HCT116 (cell line): Measurements from ENCODE around the gene FOXN3. TPM values are rescaled to one million over a fixed set of nuclear protein-coding genes. Genes with fewer than 3 reads are reported as not detected.

Experiments
- ATAC-seq: fragments of 200-7000 bp; cut with Tn5 transposase; 2 replicates; pipeline ENCODE4 v1.9.1; 2020; ENCODE audit warnings: mild to moderate bottlenecking, moderate library complexity
- BruUV-seq: library from RNA; stranded (reverse); fragments of 400-500 nt; replicated peaks from 2 replicates; lab custom pipeline; 2021; lab: Mats Ljungman, UMichigan
- CTCF ChIA-PET: fragments of 300-600 bp; sonication (Branson Sonifier 250); formaldehyde crosslinking; loops from one replicate; lab custom pipeline; 2021; ENCODE audit warnings: antibody characterized with exemption; lab: Charles Lee
- POLR2A ChIA-PET: fragments of 300-600, 350-600 bp; sonication (Branson Sonifier 250); formaldehyde crosslinking; loops from one replicate; lab custom pipeline; 2021; ENCODE audit warnings: antibody characterized with exemption; lab: Charles Lee
- RAD21 ChIA-PET, 2 experiments: fragments of 300-600 bp; sonication (Branson Sonifier 250); formaldehyde crosslinking; loops; one replicate each; lab custom pipeline; 2023; ENCODE audit warnings: low total read pairs in 2 of 2; ENCODE audit not compliant: uncharacterized antibody in 2 of 2, unreplicated experiment in 2 of 2, low non-redundant PET in 1 of 2; lab: Charles Lee
- DNase-seq: peaks from one replicate; pipeline ENCODE4 v3.0.0-alpha.2; 2010; ENCODE audit warnings: low read depth, low spot score
- H2AFZ ChIP-seq: fragments of 200-600 bp; shearing (Covaris generic), sonication (generic); 2 replicates; pipeline ENCODE4 v1.6.1; 2017; ENCODE audit warnings: low read depth, mixed run types, mixed read lengths, antibody characterized with exemption, low read length; ENCODE audit not compliant: poor library complexity, severe bottlenecking
- H3K27ac ChIP-seq: 2 replicates; pipeline ENCODE4 v1.5.1; 2012; ENCODE audit warnings: low read depth, low read length
- H3K27me3 ChIP-seq: fragments of 200-600 bp; sonication (generic); 2 replicates; pipeline ENCODE4 v1.6.1; 2016; ENCODE audit warnings: mixed run types, low read length, mixed read lengths; ENCODE audit not compliant: insufficient read depth
- H3K36me3 ChIP-seq, 2 experiments: fragments of 200-500 bp in 1 of 2; fragments of 200-600 bp in 1 of 2; sonication (Bioruptor generic) in 1 of 2; sonication (generic) in 1 of 2; 2 replicates each; pipeline versions ENCODE4 v1.5.1 to v1.6.1; 2014 to 2016; ENCODE audit warnings: low read length in 2 of 2, inconsistent platforms in 1 of 2, mixed read lengths in 1 of 2, mixed run types in 1 of 2; ENCODE audit not compliant: insufficient read depth in 2 of 2, control insufficient read depth in 1 of 2
- H3K4me1 ChIP-seq, 2 experiments: fragments of 200-600 bp in 1 of 2; sonication (generic) in 1 of 2; 2 replicates each; pipeline versions ENCODE4 v1.5.1 to v1.6.1; 2012 to 2017; ENCODE audit warnings: low read length in 2 of 2, inconsistent platforms in 1 of 2, mild to moderate bottlenecking in 1 of 2, mixed read lengths in 1 of 2, mixed run types in 1 of 2, moderate library complexity in 1 of 2; ENCODE audit not compliant: insufficient read depth in 2 of 2, control insufficient read depth in 1 of 2
- H3K4me2 ChIP-seq: fragments of 200-600 bp; sonication (generic); 2 replicates; pipeline ENCODE4 v1.6.1; 2017; ENCODE audit warnings: mixed run types, low read length, mixed read lengths
- H3K4me3 ChIP-seq, 2 experiments: fragments of 200-600 bp in 1 of 2; sonication (generic) in 1 of 2; replicated peaks in 1 of 2; 2 replicates each; pipeline ENCODE4 v1.5.1; 2011 to 2016; ENCODE audit warnings: low read length in 2 of 2, control low read depth in 1 of 2, low read depth in 1 of 2, mild to moderate bottlenecking in 1 of 2, mixed read lengths in 1 of 2, mixed run types in 1 of 2
- H3K79me2 ChIP-seq: fragments of 200-600 bp; sonication (generic); 2 replicates; pipeline ENCODE4 v1.6.1; 2017; ENCODE audit warnings: mild to moderate bottlenecking, mixed run types, low read length, moderate library complexity, mixed read lengths; ENCODE audit not compliant: insufficient read depth
- H3K9ac ChIP-seq: fragments of 200-600 bp; sonication (generic); 2 replicates; pipeline ENCODE4 v1.6.1; 2016; ENCODE audit warnings: low read length, mixed read lengths
- H3K9me2 ChIP-seq: fragments of 200-600 bp; sonication (generic), shearing (Covaris generic); 2 replicates; pipeline ENCODE4 v1.6.1; 2017; ENCODE audit warnings: mixed run types, mild to moderate bottlenecking, moderate library complexity; ENCODE audit not compliant: insufficient read depth
- H3K9me3 ChIP-seq, 2 experiments: fragments of 200-500 bp in 1 of 2; fragments of 200-600 bp in 1 of 2; sonication (Bioruptor generic) in 1 of 2; sonication (generic) in 1 of 2; 2 replicates each; pipeline ENCODE4 v1.6.1; 2014 to 2017; ENCODE audit warnings: low read length in 2 of 2, mixed read lengths in 2 of 2, inconsistent platforms in 1 of 2, low read depth in 1 of 2, mild to moderate bottlenecking in 1 of 2, mixed run types in 1 of 2, moderate library complexity in 1 of 2; ENCODE audit not compliant: control insufficient read depth in 1 of 2, insufficient read depth in 1 of 2
- H4K20me1 ChIP-seq: fragments of 200-600 bp; sonication (generic), shearing (Covaris generic); 2 replicates; pipeline ENCODE4 v1.6.1; 2017; ENCODE audit warnings: mixed run types, mild to moderate bottlenecking, moderate library complexity; ENCODE audit not compliant: insufficient read depth
- CBX3 ChIP-seq: IDR thresholded peaks from 2 replicates; pipeline ENCODE4 v1.6.1; 2012; ENCODE audit warnings: low read depth
- CEBPB ChIP-seq: IDR thresholded peaks from 2 replicates; pipeline ENCODE4 v1.6.1; 2012; ENCODE audit warnings: low read depth
- ELF1 ChIP-seq: IDR thresholded peaks from 2 replicates; pipeline ENCODE4 v1.6.1; 2012; ENCODE audit warnings: low read depth, borderline replicate concordance
- FOSL1 ChIP-seq: IDR thresholded peaks from 2 replicates; pipeline ENCODE4 v1.6.1; 2012; ENCODE audit warnings: low read depth
- POLR2AphosphoS5 ChIP-seq: IDR thresholded peaks from 2 replicates; pipeline ENCODE4 v1.6.1; 2011; ENCODE audit warnings: mild to moderate bottlenecking, low read depth, low read length, moderate library complexity
- SIN3A ChIP-seq: IDR thresholded peaks from 2 replicates; pipeline ENCODE4 v1.6.1; 2012; ENCODE audit warnings: low read depth
- SRF ChIP-seq: IDR thresholded peaks from 2 replicates; pipeline ENCODE4 v1.6.1; 2012; ENCODE audit warnings: low read depth
- ZNF274 ChIP-seq: fragments of 200-500 bp; sonication (Bioruptor generic); IDR thresholded peaks from 2 replicates; pipeline ENCODE4 v1.6.1; 2014; ENCODE audit warnings: mild to moderate bottlenecking, low read depth, low read length, inconsistent platforms
- intact Hi-C: fragments of 100-400 bp; cut with micrococcal nuclease; formaldehyde crosslinking; loops from 2 replicates; pipeline ENCODE4 v1.10.0; 2022
- total RNA-seq: library from RNA; stranded (reverse); gene quantifications from one replicate; pipeline ENCODE4 v1.2.1, GENCODE V29; 2021; ENCODE audit not compliant: unreplicated experiment
- TF ChIP-seq, protein P1 (sequence below): IDR thresholded peaks from 2 replicates; pipeline ENCODE4 v1.6.1; 2012; ENCODE audit warnings: low read depth
- TF ChIP-seq, protein P2 (sequence below): IDR thresholded peaks from 2 replicates; pipeline ENCODE4 v1.6.1; 2011; ENCODE audit warnings: mild to moderate bottlenecking, low read length, moderate library complexity; ENCODE audit not compliant: insufficient replicate concordance; ENCODE audit errors: extremely low read depth
- TF ChIP-seq, protein P3 (sequence below), 3 experiments: fragments of 200-600 bp in 1 of 3; sonication (generic) in 1 of 3; IDR thresholded peaks in 2 of 3; conservative IDR thresholded peaks in 1 of 3; 2 replicates each; pipeline ENCODE4 v1.5.1; 2012 to 2017; ENCODE audit warnings: low read depth in 2 of 3, low read length in 2 of 3, antibody characterized with exemption in 1 of 3, borderline replicate concordance in 1 of 3, control low read depth in 1 of 3, mild to moderate bottlenecking in 1 of 3, mixed read lengths in 1 of 3, mixed run types in 1 of 3, moderate library complexity in 1 of 3; ENCODE audit not compliant: insufficient read depth in 1 of 3

Gene FOXN3
- total RNA-seq, 1 experiment from 2014 or later = 20.0 TPM

DNA sequence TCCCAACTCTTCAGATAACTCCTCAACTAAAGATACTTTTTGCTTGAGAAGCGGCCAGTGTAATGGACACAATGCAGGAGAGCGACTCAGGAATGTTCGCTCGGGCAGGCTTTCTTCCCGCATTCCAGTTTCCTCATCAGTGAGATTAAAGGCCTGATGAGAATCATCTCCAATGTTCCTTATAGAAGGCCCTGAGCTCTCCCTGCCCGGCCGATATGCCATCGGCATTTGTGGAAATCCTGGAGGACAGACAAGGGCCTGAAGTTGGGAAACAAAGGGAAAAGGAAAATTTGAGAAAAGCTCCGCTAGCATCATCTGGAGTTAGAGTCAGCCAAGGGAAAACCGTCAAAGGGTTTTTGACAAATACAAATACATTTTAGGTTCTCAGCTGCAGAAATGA is 38.0 kb upstream of the FOXN3 start:
- RAD21 ChIA-PET = no interaction called here
- no peak overlapping the region for H2AFZ ChIP-seq
- TF ChIP-seq CBX3 = no peak
- no peak for TF ChIP-seq SIN3A
- no peak for TF ChIP-seq ELF1
- no peak for TF ChIP-seq POLR2AphosphoS5
- no peak for TF ChIP-seq ZNF274
- TF ChIP-seq, protein P1, sequence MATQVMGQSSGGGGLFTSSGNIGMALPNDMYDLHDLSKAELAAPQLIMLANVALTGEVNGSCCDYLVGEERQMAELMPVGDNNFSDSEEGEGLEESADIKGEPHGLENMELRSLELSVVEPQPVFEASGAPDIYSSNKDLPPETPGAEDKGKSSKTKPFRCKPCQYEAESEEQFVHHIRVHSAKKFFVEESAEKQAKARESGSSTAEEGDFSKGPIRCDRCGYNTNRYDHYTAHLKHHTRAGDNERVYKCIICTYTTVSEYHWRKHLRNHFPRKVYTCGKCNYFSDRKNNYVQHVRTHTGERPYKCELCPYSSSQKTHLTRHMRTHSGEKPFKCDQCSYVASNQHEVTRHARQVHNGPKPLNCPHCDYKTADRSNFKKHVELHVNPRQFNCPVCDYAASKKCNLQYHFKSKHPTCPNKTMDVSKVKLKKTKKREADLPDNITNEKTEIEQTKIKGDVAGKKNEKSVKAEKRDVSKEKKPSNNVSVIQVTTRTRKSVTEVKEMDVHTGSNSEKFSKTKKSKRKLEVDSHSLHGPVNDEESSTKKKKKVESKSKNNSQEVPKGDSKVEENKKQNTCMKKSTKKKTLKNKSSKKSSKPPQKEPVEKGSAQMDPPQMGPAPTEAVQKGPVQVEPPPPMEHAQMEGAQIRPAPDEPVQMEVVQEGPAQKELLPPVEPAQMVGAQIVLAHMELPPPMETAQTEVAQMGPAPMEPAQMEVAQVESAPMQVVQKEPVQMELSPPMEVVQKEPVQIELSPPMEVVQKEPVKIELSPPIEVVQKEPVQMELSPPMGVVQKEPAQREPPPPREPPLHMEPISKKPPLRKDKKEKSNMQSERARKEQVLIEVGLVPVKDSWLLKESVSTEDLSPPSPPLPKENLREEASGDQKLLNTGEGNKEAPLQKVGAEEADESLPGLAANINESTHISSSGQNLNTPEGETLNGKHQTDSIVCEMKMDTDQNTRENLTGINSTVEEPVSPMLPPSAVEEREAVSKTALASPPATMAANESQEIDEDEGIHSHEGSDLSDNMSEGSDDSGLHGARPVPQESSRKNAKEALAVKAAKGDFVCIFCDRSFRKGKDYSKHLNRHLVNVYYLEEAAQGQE = no peak
- TF ChIP-seq, protein P2, sequence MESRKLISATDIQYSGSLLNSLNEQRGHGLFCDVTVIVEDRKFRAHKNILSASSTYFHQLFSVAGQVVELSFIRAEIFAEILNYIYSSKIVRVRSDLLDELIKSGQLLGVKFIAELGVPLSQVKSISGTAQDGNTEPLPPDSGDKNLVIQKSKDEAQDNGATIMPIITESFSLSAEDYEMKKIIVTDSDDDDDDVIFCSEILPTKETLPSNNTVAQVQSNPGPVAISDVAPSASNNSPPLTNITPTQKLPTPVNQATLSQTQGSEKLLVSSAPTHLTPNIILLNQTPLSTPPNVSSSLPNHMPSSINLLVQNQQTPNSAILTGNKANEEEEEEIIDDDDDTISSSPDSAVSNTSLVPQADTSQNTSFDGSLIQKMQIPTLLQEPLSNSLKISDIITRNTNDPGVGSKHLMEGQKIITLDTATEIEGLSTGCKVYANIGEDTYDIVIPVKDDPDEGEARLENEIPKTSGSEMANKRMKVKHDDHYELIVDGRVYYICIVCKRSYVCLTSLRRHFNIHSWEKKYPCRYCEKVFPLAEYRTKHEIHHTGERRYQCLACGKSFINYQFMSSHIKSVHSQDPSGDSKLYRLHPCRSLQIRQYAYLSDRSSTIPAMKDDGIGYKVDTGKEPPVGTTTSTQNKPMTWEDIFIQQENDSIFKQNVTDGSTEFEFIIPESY = no peak
- TF ChIP-seq SRF = no peak
- no peak for TF ChIP-seq CEBPB
- no peak for TF ChIP-seq FOSL1
- TF ChIP-seq, protein P3, sequence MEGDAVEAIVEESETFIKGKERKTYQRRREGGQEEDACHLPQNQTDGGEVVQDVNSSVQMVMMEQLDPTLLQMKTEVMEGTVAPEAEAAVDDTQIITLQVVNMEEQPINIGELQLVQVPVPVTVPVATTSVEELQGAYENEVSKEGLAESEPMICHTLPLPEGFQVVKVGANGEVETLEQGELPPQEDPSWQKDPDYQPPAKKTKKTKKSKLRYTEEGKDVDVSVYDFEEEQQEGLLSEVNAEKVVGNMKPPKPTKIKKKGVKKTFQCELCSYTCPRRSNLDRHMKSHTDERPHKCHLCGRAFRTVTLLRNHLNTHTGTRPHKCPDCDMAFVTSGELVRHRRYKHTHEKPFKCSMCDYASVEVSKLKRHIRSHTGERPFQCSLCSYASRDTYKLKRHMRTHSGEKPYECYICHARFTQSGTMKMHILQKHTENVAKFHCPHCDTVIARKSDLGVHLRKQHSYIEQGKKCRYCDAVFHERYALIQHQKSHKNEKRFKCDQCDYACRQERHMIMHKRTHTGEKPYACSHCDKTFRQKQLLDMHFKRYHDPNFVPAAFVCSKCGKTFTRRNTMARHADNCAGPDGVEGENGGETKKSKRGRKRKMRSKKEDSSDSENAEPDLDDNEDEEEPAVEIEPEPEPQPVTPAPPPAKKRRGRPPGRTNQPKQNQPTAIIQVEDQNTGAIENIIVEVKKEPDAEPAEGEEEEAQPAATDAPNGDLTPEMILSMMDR (IDR thresholded peaks at IDR 0.05 in 2 of 3, conservative IDR thresholded peaks at IDR 0.05 in 1 of 3; ENCODE audit: borderline replicate concordance in 1 of 3, insufficient read depth in 1 of 3, low read depth in 2 of 3, low read length in 2 of 3) = no peak
- no peaks in the 10 kb centered on the region for H3K4me1 ChIP-seq
- H3K79me2 ChIP-seq = no peaks in the 10 kb centered on the region
- no peaks in the 10 kb centered on the region for H3K36me3 ChIP-seq
- H3K4me2 ChIP-seq = no peak overlapping the region
- H3K9me3 ChIP-seq = no peaks in the 10 kb centered on the region
- no peak overlapping the region for H3K9ac ChIP-seq
- POLR2A ChIA-PET = no interaction called here
- no peaks in the 10 kb centered on the region for H3K9me2 ChIP-seq
- H4K20me1 ChIP-seq = no peaks in the 10 kb centered on the region
- CTCF ChIA-PET = no interaction called here
- H3K27ac ChIP-seq = no peak overlapping the region
- DNase-seq (no peak), ATAC-seq (no peak)
- H3K27me3 ChIP-seq = peaks cover 9% of the 10 kb centered on the region; the same call in 1 of the 2 replicates
- intact Hi-C loops = no loop called here
- no TSS peak for BruUV-seq
- H3K4me3 ChIP-seq = no peak overlapping the region
